HEK293 (cell line): ENCODE data around the gene DCAF8.
A peak's percentile ranks its signal among the peaks of the same experiment; 100 is the strongest.

Experiments
- CTCF ChIA-PET: fragments of 350-600 bp; formaldehyde crosslinking; extraction: SDS; loops from one replicate; lab custom pipeline; 2021; ENCODE audit warnings: antibody characterized with exemption; lab: Yijun Ruan, JAX
- POLR2A ChIA-PET: fragments of 300-600 bp; formaldehyde crosslinking; extraction: SDS; loops from one replicate; lab custom pipeline; 2020; ENCODE audit warnings: antibody characterized with exemption, inconsistent platforms; lab: Yijun Ruan, JAX
- H3K27ac ChIP-seq: fragments of 200-500 bp; sonication (Bioruptor generic); 2 replicates; pipeline ENCODE4 v1.5.1; 2014; ENCODE audit warnings: low read depth, low read length, control low read depth, inconsistent platforms; ENCODE audit errors: extremely low read depth
- H3K36me3 ChIP-seq, 2 experiments: fragments of 200-500 bp in 1 of 2; sonication (Bioruptor generic) in 1 of 2; 1 replicate in 1 of 2; 2 replicates in 1 of 2; pipeline ENCODE4 v1.5.1; 2014 to 2017; ENCODE audit warnings: inconsistent platforms in 2 of 2, low read length in 2 of 2; ENCODE audit not compliant: control insufficient read depth in 2 of 2, insufficient read depth in 1 of 2
- H3K4me1 ChIP-seq: fragments of 200-500 bp; sonication (Bioruptor generic); 2 replicates; pipeline ENCODE4 v1.5.1; 2014; ENCODE audit warnings: mild to moderate bottlenecking, low read length, inconsistent platforms; ENCODE audit not compliant: control insufficient read depth, insufficient read depth
- H3K4me3 ChIP-seq: 2 replicates; pipeline ENCODE4 v1.5.1; 2011; ENCODE audit warnings: low read depth, mild to moderate bottlenecking, control low read depth, low read length, moderate library complexity
- H3K9me3 ChIP-seq: fragments of 200-500 bp; sonication (Bioruptor generic); 2 replicates; pipeline ENCODE4 v1.5.1; 2014; ENCODE audit warnings: low read depth, low read length, inconsistent platforms; ENCODE audit not compliant: control insufficient read depth, insufficient read depth
- BCL11A ChIP-seq: fragments of 450-650 bp; formaldehyde crosslinking; IDR thresholded peaks from 2 replicates; pipeline ENCODE4 v1.5.1; 2016; ENCODE audit warnings: low read depth, missing biosample characterization, missing genetic modification characterization
- GLIS2 ChIP-seq: fragments of 450-650 bp; formaldehyde crosslinking; IDR thresholded peaks from 2 replicates; pipeline ENCODE4 v1.5.1; 2016; ENCODE audit warnings: missing biosample characterization, missing genetic modification characterization
- HOXC10 ChIP-seq: sonication (generic); formaldehyde crosslinking; IDR thresholded peaks from 2 replicates; pipeline ENCODE4 v1.8.1; 2023; ENCODE audit warnings: mild to moderate bottlenecking, missing genetic modification reagents
- MZF1 ChIP-seq: fragments of 450-650 bp; formaldehyde crosslinking; IDR thresholded peaks from 2 replicates; pipeline ENCODE4 v1.5.1; 2017; ENCODE audit warnings: missing biosample characterization, missing genetic modification characterization, borderline replicate concordance
- SP3 ChIP-seq: fragments of 450-650 bp; formaldehyde crosslinking; IDR thresholded peaks from 2 replicates; pipeline ENCODE4 v1.5.1; 2016; ENCODE audit warnings: missing biosample characterization, missing genetic modification characterization
- YY1 ChIP-seq: fragments of 450-650 bp; formaldehyde crosslinking; IDR thresholded peaks from 2 replicates; pipeline ENCODE4 v1.5.1; 2018; ENCODE audit warnings: missing biosample characterization, missing genetic modification characterization
- ZIC2 ChIP-seq: fragments of 450-650 bp; formaldehyde crosslinking; IDR thresholded peaks from 2 replicates; pipeline ENCODE4 v1.5.1; 2016; ENCODE audit warnings: missing biosample characterization, missing genetic modification characterization
- ZNF10 ChIP-seq: fragments of 450-650 bp; formaldehyde crosslinking; IDR thresholded peaks from 2 replicates; pipeline ENCODE4 v1.5.1; 2017; ENCODE audit warnings: missing biosample characterization, missing genetic modification characterization
- ZNF114 ChIP-seq: fragments of 450-650 bp; formaldehyde crosslinking; IDR thresholded peaks from 2 replicates; pipeline ENCODE4 v1.5.0; 2017; ENCODE audit warnings: missing biosample characterization, missing genetic modification characterization
- ZNF132 ChIP-seq: fragments of 450-650 bp; formaldehyde crosslinking; IDR thresholded peaks from 2 replicates; pipeline ENCODE4 v1.5.1; 2017; ENCODE audit warnings: missing biosample characterization, missing genetic modification characterization, borderline replicate concordance
- ZNF2 ChIP-seq: fragments of 450-650 bp; formaldehyde crosslinking; IDR thresholded peaks from 2 replicates; pipeline ENCODE4 v1.5.1; 2016; ENCODE audit warnings: missing biosample characterization, missing genetic modification characterization
- ZNF311 ChIP-seq: fragments of 450-650 bp; formaldehyde crosslinking; IDR thresholded peaks from 2 replicates; pipeline ENCODE4 v1.5.1; 2017; ENCODE audit warnings: missing biosample characterization, missing genetic modification characterization, borderline replicate concordance
- ZNF433 ChIP-seq: fragments of 450-650 bp; formaldehyde crosslinking; IDR thresholded peaks from 2 replicates; pipeline ENCODE4 v1.5.1; 2016; ENCODE audit warnings: missing biosample characterization, missing genetic modification characterization, low read depth
- ZNF521 ChIP-seq: fragments of 450-650 bp; formaldehyde crosslinking; IDR thresholded peaks from 2 replicates; pipeline ENCODE4 v1.5.1; 2017; ENCODE audit warnings: missing biosample characterization, mild to moderate bottlenecking, missing genetic modification characterization
- ZNF530 ChIP-seq: fragments of 450-650 bp; formaldehyde crosslinking; IDR thresholded peaks from 2 replicates; pipeline ENCODE4 v1.5.1; 2016; ENCODE audit warnings: low read depth, missing biosample characterization, missing genetic modification characterization
- ZNF558 ChIP-seq: fragments of 450-650 bp; formaldehyde crosslinking; IDR thresholded peaks from 2 replicates; pipeline ENCODE4 v1.5.1; 2016; ENCODE audit warnings: missing biosample characterization, missing genetic modification characterization
- ZNF664 ChIP-seq: fragments of 450-650 bp; formaldehyde crosslinking; IDR thresholded peaks from 2 replicates; pipeline ENCODE4 v1.5.1; 2016; ENCODE audit warnings: missing biosample characterization, missing genetic modification characterization
- ZSCAN16 ChIP-seq: fragments of 450-650 bp; formaldehyde crosslinking; IDR thresholded peaks from 2 replicates; pipeline ENCODE4 v1.5.1; 2016; ENCODE audit warnings: missing biosample characterization, missing genetic modification characterization
- TF ChIP-seq, protein P1 (sequence below): fragments of 450-650 bp; formaldehyde crosslinking; IDR thresholded peaks from 2 replicates; pipeline ENCODE4 v1.5.1; 2016; ENCODE audit warnings: missing biosample characterization, missing genetic modification characterization, low read depth
- TF ChIP-seq, protein P2 (sequence below): sonication (generic); formaldehyde crosslinking; IDR thresholded peaks from 2 replicates; pipeline ENCODE4 v1.8.1; 2022; ENCODE audit warnings: mild to moderate bottlenecking, moderate library complexity, missing genetic modification reagents
- TF ChIP-seq, protein P3 (sequence below): fragments of 450-650 bp; formaldehyde crosslinking; IDR thresholded peaks from 2 replicates; pipeline ENCODE4 v1.5.1; 2016; ENCODE audit warnings: missing biosample characterization, missing genetic modification characterization, borderline replicate concordance
- TF ChIP-seq, protein P4 (sequence below): fragments of 450-650 bp; formaldehyde crosslinking; IDR thresholded peaks from 2 replicates; pipeline ENCODE4 v1.5.1; 2016; ENCODE audit warnings: missing biosample characterization, missing genetic modification characterization
- TF ChIP-seq, protein P5 (sequence below): fragments of 450-650 bp; formaldehyde crosslinking; IDR thresholded peaks from 2 replicates; pipeline ENCODE4 v1.5.1; 2016; ENCODE audit warnings: missing biosample characterization, missing genetic modification characterization
- TF ChIP-seq, protein P6 (sequence below): fragments of 450-650 bp; formaldehyde crosslinking; IDR thresholded peaks from 2 replicates; pipeline ENCODE4 v1.5.1; 2017; ENCODE audit warnings: missing biosample characterization, missing genetic modification characterization

The DCAF8 gene

DNA sequence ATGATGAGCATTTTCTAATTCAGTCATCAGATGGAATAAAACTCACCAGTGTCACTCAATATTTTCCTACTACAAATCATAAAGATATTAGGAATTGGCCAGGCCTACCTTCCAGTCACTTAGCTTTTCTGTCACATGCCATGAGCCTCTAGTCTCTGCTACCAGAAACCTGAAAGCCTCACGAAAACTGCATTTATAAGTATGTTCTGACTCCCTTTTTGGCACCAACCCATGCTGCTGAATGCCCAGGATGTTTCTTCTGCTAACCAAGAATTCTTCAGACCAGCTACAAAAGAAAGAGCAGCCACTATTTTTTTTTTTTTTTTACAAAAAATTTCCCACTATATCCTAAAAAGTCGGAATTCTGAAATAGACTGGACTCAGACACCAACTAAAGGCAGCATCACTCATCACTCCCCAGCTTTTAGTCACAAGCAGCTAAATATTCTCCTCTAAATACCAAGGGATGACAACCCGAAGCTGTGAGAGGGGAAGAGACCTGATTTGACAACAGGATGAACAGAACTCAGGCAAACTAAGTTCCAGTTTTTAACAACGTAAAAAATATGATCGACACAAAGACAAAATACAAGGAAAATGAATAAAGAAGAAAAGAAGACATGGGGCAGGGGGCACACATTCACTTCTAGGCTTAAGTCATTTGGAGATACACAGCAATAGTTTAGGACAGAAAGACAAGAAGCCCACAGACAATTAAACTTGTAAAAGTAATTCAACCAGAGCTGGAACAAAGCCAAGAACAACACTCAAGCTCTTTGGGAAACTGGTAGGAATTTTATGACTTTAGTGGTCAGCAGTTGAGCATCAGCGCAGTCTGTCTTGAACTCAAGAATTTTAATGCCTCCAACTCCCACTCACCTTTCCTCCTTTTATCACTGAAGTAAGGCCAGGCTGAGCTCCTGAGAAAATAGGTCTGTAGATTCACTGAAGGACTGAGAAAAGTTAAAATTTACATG lies 1.7 kb downstream of the DCAF8 start:
- Histone ChIP-seq H3K27ac (peak overlapping the region; percentile 92), H3K36me3 (no peaks in the 10 kb centered on the region; a peak in 1 of 3 replicates)
- POLR2A ChIA-PET, result interaction anchor here (0.7 to 1.8 kb wide), 10 partner anchors 8 to 345 kb away, joined by 3 to 9 read pairs (median 4); partner anchors contain the start of genes IGSF8 and PEX19
- no peak for TF ChIP-seq ZNF114
- no peak for TF ChIP-seq ZNF311 (tag by site-specific recombination)
- TF ChIP-seq, protein P1, sequence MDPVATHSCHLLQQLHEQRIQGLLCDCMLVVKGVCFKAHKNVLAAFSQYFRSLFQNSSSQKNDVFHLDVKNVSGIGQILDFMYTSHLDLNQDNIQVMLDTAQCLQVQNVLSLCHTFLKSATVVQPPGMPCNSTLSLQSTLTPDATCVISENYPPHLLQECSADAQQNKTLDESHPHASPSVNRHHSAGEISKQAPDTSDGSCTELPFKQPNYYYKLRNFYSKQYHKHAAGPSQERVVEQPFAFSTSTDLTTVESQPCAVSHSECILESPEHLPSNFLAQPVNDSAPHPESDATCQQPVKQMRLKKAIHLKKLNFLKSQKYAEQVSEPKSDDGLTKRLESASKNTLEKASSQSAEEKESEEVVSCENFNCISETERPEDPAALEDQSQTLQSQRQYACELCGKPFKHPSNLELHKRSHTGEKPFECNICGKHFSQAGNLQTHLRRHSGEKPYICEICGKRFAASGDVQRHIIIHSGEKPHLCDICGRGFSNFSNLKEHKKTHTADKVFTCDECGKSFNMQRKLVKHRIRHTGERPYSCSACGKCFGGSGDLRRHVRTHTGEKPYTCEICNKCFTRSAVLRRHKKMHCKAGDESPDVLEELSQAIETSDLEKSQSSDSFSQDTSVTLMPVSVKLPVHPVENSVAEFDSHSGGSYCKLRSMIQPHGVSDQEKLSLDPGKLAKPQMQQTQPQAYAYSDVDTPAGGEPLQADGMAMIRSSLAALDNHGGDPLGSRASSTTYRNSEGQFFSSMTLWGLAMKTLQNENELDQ (tag by site-specific recombination), result 0 out of 2 replicates have a peak, but pooled peaks have one; percentile 17
- no peak for TF ChIP-seq ZNF132 (tag by site-specific recombination)
- TF ChIP-seq ZNF530 (tag by site-specific recombination), result no peak
- TF ChIP-seq ZNF521 (tag by site-specific recombination), result no peak
- TF ChIP-seq ZNF433 (tag by site-specific recombination), result no peak
- peak; percentile 52; the same call in 1 of the 2 replicates for TF ChIP-seq ZNF2 (tag by site-specific recombination)
- TF ChIP-seq BCL11A, result peak; percentile 99
- no peak for TF ChIP-seq ZSCAN16 (tag by site-specific recombination)
- TF ChIP-seq YY1, result no peak
- peak; percentile 84 for TF ChIP-seq ZNF10 (tag by site-specific recombination)
- TF ChIP-seq, protein P2, sequence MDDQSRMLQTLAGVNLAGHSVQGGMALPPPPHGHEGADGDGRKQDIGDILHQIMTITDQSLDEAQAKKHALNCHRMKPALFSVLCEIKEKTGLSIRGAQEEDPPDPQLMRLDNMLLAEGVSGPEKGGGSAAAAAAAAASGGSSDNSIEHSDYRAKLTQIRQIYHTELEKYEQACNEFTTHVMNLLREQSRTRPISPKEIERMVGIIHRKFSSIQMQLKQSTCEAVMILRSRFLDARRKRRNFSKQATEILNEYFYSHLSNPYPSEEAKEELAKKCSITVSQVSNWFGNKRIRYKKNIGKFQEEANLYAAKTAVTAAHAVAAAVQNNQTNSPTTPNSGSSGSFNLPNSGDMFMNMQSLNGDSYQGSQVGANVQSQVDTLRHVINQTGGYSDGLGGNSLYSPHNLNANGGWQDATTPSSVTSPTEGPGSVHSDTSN, result no peak
- TF ChIP-seq, protein P3, sequence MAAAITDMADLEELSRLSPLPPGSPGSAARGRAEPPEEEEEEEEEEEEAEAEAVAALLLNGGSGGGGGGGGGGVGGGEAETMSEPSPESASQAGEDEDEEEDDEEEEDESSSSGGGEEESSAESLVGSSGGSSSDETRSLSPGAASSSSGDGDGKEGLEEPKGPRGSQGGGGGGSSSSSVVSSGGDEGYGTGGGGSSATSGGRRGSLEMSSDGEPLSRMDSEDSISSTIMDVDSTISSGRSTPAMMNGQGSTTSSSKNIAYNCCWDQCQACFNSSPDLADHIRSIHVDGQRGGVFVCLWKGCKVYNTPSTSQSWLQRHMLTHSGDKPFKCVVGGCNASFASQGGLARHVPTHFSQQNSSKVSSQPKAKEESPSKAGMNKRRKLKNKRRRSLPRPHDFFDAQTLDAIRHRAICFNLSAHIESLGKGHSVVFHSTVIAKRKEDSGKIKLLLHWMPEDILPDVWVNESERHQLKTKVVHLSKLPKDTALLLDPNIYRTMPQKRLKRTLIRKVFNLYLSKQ (tag by site-specific recombination), result no peak
- 0 out of 2 replicates have a peak, but pooled peaks have one; percentile 51 for TF ChIP-seq MZF1 (tag by site-specific recombination)
- no peak; the same call in 1 of the 2 replicates for TF ChIP-seq ZNF664 (tag by site-specific recombination)
- TF ChIP-seq, protein P4, sequence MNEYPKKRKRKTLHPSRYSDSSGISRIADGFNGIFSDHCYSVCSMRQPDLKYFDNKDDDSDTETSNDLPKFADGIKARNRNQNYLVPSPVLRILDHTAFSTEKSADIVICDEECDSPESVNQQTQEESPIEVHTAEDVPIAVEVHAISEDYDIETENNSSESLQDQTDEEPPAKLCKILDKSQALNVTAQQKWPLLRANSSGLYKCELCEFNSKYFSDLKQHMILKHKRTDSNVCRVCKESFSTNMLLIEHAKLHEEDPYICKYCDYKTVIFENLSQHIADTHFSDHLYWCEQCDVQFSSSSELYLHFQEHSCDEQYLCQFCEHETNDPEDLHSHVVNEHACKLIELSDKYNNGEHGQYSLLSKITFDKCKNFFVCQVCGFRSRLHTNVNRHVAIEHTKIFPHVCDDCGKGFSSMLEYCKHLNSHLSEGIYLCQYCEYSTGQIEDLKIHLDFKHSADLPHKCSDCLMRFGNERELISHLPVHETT (tag by site-specific recombination), result peak; percentile 83
- no peak; the same call in 1 of the 2 replicates for TF ChIP-seq ZIC2 (tag by site-specific recombination)
- TF ChIP-seq, protein P5, sequence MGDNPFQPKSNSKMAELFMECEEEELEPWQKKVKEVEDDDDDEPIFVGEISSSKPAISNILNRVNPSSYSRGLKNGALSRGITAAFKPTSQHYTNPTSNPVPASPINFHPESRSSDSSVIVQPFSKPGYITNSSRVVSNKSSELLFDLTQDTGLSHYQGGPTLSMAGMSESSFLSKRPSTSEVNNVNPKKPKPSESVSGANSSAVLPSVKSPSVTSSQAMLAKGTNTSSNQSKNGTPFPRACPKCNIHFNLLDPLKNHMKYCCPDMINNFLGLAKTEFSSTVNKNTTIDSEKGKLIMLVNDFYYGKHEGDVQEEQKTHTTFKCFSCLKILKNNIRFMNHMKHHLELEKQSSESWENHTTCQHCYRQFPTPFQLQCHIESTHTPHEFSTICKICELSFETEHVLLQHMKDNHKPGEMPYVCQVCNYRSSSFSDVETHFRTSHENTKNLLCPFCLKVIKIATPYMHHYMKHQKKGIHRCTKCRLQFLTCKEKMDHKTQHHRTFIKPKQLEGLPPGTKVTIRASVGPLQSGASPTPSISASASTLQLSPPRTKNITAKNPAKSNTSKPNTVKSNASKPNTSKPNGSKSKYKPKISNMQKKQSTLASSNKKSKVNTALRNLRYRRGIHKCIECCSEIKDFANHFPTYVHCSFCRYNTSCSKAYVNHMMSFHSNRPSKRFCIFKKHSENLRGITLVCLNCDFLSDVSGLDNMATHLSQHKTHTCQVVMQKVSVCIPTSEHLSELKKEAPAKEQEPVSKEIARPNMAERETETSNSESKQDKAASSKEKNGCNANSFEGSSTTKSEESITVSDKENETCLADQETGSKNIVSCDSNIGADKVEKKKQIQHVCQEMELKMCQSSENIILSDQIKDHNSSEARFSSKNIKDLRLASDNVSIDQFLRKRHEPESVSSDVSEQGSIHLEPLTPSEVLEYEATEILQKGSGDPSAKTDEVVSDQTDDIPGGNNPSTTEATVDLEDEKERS (tag by site-specific recombination), result no peak
- peak; percentile 62; the same call in 1 of the 2 replicates for TF ChIP-seq ZNF558 (tag by site-specific recombination)
- TF ChIP-seq, protein P6, sequence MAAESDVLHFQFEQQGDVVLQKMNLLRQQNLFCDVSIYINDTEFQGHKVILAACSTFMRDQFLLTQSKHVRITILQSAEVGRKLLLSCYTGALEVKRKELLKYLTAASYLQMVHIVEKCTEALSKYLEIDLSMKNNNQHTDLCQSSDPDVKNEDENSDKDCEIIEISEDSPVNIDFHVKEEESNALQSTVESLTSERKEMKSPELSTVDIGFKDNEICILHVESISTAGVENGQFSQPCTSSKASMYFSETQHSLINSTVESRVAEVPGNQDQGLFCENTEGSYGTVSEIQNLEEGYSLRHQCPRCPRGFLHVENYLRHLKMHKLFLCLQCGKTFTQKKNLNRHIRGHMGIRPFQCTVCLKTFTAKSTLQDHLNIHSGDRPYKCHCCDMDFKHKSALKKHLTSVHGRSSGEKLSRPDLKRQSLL (tag by site-specific recombination), result peak; percentile 88
- no peak for TF ChIP-seq HOXC10 (CRISPR knock-in tag)
- TF ChIP-seq SP3 (tag by site-specific recombination), result no peak
- TF ChIP-seq GLIS2 (tag by site-specific recombination), result no peak

More for the DNA sequence above, 1.7 kb downstream of the DCAF8 start:
- H3K4me1 ChIP-seq, result peaks cover 32% of the 10 kb centered on the region
- H3K9me3 ChIP-seq, result no peaks in the 10 kb centered on the region
- CTCF ChIA-PET, result interaction anchor here (0.6 to 5.4 kb wide), 11 partner anchors 9 to 941 kb away, joined by 3 to 35 read pairs (median 4); partner anchors contain the start of genes CASQ1, NIT1 and PFDN2
- peak overlapping the region; percentile 94 for H3K4me3 ChIP-seq
